GM19193 (cell line): ENCODE results near the gene PNO1.

Source experiments
- POLR2A ChIP-seq: IDR thresholded peaks from 4 replicates; pipeline ENCODE4 v1.6.1; 2011; ENCODE audit not compliant: insufficient read depth, insufficient read length; ENCODE audit errors: extremely low read depth

PNO1 gene

DNA sequence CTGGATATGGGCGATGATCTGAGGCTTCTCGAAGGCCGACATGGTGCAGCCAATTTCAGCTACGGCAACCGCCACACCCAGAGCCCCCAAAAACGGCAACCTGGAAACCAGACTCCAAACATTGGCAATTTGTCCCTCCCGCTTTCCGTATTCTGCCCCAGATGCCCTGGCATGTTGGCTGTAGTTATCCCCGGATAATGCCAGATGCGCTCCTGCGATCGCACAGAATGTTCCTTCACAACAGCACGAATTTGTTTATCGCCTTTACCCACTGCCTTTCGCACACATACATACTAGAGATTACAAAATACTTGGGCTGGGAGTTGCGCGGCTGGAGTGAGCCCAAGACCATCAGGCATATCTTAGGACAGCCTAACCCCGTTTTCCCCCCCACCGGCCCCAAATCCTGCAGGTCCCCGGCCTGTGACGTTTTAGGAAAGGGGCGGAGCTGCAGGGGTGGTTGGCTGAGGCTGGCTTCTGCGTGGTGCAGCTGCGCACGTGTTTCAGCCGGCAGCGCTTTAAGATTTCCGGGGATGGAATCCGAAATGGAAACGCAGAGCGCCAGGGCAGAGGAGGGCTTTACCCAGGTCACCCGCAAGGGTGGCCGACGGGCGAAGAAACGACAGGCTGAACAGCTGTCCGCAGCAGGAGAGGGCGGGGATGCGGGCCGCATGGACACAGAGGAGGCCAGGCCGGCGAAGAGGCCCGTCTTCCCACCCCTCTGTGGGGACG lies at the start of gene PNO1:
Gene PNO1 (plus strand): TSS at position 487 of the 732 bp plus-strand sequence. CDS start 47 bp downstream, at position 534.
- peak; percentile 71 for TF ChIP-seq POLR2A

DNA sequence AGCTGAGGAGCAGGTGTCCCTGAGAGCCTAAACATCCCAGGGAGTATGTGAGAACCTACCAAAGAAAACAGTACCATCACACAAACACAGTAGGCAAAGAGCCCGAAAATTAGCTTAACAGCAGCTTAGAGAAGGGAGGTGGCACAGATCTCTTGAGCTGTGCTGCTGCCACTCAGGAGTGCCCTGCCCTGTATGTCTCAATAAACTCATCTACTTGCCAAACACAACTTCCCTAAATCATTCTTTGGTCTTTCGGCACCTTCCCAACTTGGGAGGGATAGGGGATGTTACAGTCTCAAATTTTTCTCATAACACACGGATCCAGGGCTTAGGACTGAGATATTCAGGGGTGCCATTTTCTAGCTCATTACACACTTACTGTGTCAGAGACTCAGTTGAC lies 49.6 kb upstream of the PNO1 start:
- TF ChIP-seq POLR2A = no peak

DNA sequence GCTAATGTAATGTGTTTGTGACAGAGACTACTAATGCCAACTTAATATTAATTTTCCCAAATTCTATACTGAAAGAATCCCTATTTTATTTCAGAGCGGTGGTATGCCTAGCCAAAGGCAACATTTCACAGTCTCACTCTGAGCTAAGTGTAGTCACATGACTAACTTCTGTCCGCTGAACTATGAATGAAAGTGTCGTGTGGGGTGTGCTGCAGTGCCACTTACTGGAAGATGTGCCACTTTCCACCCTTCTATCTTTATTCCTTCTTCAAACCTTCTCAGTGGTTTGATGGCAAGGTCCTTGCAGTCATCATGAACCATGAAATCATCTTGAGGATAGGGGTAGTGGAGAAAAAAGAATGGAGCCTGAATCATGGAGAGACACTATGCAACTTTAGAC lies 47.6 kb upstream of the PNO1 start:
- no peak for TF ChIP-seq POLR2A

DNA sequence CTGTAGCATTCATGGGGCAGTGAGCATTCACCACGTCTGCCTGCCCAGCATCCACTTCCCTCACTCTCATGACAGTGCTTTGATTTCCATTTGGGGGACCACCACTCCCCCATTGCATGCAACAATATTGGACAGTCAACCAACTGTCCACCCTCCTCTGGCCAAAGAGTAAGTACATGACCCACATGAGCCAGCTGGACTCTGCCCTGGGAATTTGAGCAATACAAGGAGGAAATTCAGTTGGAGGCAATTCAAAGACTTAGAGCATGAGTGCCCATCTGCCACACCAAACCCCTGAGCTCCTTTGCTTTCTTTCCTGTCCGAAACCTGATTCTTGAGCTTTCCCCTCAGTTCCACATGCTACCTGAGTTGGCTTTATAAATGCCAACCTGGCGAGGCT lies 41.7 kb upstream of the PNO1 start:
- no peak for TF ChIP-seq POLR2A

DNA sequence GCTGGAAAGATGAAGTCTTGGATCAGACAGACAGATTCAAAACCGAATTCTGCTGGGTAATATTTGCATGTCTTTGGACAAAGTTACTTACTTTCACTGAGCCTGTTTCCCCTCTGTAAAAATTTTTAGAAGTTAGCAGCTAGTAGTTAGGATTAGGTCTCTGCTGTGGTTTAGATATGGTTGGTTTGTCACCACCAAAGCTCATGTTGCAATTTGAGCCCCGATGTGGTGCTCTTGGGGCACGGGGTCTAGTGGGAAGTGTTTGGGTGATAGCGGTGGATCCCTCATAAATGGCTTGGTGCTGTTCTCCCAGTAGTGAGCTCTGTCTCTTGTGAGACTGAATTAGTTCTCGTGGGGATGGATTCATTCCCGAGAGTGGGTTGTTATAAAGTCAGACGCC lies 38.9 kb upstream of the PNO1 start:
- no peak for TF ChIP-seq POLR2A

DNA sequence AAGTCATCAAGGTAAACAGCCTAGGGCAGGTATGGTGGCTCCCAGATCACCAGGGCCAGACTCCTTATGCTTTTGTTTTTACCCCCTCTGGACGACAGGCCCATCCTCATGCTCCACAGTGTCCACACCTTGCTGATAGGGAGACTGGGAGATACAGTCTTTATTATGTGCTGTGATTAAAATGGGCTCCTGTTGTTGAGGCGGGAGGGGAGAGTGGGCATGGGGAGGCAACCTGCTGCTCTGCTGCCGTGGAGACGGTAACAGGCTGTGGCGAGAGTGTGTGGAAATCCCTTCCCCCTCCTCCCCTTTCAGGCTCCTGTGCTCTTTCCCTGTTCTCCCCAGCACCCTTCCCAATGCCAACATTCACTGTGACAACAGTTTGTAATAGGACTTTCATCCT lies 38.2 kb upstream of the PNO1 start:
- no peak for TF ChIP-seq POLR2A

DNA sequence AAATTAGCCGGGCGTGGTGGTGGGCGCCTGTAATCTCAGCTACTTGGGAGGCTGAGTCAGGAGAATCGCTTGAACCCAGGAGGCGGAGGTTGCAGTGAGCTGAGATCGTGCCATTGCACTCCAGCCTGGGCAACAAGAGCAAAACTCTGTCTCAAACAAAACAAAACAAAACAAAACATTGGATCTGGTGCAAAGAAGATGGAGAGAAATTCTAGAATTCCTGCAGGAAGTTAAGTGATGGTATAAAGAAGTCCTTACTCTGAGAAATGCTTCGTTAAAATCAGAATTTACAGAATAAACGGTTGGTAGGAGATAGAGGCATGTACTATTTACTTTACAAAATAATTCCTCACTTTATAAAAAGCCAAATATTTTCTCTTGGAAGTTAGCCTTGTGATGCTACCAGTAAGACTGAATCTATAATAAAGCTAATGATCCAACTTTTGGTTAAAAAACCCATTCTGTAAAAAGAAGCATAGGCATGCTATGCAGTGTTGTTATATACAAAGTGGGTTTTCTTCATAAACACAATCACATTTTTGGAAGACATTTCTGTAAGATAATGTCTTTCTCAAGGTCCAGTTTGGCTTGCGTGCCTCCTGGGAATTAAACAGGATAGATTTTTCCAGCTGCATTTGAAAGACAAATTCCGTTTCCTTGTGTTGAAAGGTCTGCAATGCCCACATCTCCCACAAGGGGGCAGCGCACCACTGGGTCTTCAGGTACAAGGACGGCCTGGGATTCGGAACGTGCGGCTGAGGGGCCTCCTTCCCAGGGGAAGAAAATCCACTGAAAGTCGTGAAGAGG lies 35.6 kb upstream of the PNO1 start:
- no peak for TF ChIP-seq POLR2A

DNA sequence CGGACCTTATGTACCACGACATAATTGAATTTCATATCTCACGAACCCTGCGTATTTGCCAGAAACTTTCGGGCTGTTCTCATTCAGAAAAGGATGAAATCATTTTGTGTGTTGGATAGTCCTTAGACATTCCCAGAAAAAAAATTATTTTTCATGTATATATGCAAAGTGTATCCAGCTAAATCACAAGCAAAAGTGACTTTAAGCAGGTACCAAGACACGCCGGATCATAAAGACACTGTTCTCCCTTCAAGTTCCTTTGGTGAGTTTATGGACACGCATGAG lies 35.1 kb upstream of the PNO1 start:
- no peak for TF ChIP-seq POLR2A

DNA sequence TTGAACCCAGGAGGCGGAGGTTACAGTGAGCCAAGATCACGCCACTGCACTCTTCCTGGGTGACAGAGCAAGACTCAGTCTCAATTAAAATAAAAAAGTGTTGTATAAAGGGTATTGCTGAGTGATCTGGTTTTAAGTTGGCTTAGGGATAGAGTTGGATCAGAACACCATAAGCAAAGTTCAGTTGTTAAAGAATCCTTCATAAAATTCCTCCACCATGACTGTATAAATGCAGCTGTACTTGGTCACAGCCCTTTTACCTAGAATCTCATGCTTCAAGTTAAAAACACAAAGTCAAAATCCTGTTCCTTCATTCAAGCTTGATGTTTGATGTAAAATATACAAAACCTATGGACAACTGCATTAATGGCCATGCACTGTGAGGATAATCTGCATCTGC lies 33.4 kb upstream of the PNO1 start:
- TF ChIP-seq POLR2A = no peak

DNA sequence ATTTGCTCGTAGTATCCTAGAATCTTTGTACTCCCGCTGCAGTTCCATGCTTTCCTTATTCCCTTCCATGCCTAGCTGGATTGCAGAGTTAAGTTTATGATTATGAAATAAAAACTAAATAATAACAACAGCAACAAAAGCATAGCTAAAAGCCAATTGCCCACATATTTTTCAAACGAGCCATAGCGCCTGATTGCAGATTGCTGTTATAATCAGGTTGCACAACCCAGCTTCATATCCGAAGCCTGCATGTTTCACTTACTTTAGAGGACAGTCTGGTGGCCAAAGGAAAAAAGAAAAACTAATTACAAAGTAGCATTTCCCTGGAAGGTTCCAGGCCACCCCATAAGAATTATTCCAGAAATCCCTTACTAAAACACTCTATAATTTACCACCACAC lies 31.9 kb upstream of the PNO1 start:
- no peak for TF ChIP-seq POLR2A

DNA sequence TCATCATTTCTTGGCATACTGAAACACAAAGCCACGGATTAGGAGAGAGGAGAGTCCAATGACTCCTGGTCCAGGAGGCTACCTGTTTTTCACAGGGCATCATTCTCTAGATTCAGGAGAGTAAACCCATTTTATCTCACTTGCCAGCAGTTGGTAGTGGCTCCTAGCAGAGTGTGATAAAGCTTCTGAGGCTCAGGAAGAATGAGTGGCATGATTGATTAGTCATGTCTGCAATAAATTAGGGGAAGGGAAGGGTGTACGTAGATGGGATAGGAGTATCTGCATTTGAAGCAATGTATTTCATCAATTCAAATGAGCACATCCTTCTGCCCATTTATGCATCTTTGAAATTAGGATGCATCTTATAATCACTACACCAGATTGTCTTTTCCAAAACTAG lies 31.1 kb upstream of the PNO1 start:
- TF ChIP-seq POLR2A = no peak

DNA sequence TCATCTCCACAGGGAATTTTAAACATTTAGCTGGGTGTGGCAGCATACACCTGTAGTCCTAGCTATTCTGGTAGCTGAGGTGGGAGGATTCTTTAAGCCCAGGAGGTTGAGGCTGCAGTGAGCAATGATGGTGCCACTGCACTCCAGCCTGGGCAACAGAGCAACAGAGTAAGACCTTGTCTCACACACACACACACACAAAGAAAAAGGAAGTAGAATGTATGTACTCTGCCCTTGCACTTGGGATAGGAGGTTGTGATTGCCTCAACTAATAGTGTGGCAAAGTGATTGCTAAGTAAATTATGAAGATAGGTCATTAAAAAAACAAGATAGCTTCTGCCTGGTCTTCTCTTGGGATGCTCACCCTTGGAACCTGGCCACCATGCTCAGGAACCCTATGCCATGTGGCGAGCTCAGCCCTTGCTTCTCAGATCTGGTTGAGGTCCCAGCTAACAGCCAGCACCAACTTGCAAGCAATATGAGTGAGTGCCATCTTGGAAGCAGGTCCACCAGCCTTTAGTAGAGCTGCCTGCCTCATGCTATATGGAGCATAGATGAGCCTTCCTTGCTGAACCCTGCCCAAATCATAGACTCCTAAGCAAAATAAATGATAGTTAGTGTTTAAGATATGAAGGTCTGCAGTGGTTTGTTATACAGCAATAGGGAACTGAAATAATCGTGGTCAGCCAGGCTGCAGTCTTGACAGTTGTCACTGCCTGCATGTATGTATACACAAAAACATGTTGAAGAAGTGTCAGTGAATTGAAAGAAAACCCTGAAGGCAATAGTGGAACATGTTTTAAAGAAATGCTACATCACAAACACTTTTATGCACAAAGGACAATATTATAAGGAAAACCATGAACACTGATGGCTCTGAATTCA lies 30.1 kb upstream of the PNO1 start:
- no peak for TF ChIP-seq POLR2A

DNA sequence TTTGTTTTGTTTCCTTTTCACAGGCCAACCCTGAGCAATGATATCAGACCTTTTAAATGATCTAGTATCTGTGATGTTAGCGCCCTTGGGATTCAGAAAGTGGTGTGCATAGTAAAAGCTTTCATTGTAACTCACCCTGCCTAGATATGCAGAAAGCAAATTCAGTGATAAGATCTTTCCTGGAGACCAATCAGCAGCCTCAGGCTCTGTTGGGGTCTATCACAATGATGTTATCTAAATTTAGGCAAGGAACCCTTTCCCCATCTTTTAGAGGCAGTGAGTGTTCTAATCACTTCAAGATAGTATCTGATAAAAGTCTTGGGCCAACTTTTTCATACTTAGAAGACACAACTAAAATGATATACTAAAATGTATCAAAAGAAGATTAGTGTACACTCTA lies 23.6 kb upstream of the PNO1 start:
- no peak for TF ChIP-seq POLR2A

DNA sequence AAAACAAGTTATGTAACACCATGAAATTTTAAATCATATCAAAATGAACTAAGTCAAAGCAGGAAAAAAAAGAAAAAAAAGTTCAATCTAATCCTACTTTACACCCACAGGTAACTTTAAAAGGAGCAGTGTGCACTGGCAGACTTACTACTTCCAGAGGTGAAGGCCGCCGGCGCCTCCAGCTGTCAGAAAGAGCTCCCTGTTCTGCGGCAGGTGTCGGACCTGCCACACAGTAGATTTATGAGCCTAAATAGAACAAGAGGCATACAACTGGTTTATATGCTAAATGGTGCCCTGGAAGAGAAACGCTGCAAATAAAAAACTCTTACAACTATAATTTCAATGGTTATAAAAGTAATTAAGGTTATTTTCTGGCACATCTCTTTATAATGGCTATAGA lies 23.1 kb upstream of the PNO1 start:
- no peak for TF ChIP-seq POLR2A
